H9 (cell line): ENCODE data around the gene RILP. TPM values are rescaled to one million over a fixed set of nuclear protein-coding genes. Genes with fewer than 3 reads are reported as not detected.

Source experiments
- DNase-seq: peaks from one replicate; pipeline ENCODE4 v3.0.0-alpha.2; 2017
- H2AFZ ChIP-seq: one replicate; pipeline ENCODE4 v1.6.1; 2013; ENCODE audit warnings: mild to moderate bottlenecking, low read length, control low read depth, moderate library complexity
- H2AK5ac ChIP-seq: 2 replicates; pipeline ENCODE4 v1.6.1; 2013; ENCODE audit warnings: low read length, control low read depth, mixed read lengths; ENCODE audit not compliant: insufficient read length
- H2BK120ac ChIP-seq: one replicate; pipeline ENCODE4 v1.6.1; 2013; ENCODE audit warnings: low read depth, mild to moderate bottlenecking, low read length, control low read depth, inconsistent platforms; ENCODE audit not compliant: poor library complexity, severe bottlenecking
- H2BK12ac ChIP-seq: 2 replicates; pipeline ENCODE4 v1.6.1; 2013; ENCODE audit warnings: low read length, control low read depth, mixed read lengths, low read depth; ENCODE audit not compliant: insufficient read length
- H2BK15ac ChIP-seq: 2 replicates; pipeline ENCODE4 v1.6.1; 2013; ENCODE audit warnings: low read depth, low read length, control low read depth
- H2BK20ac ChIP-seq: one replicate; pipeline ENCODE4 v1.6.1; 2013; ENCODE audit warnings: low read depth, mild to moderate bottlenecking, low read length, control low read depth, inconsistent platforms; ENCODE audit not compliant: poor library complexity, severe bottlenecking
- H2BK5ac ChIP-seq: 2 replicates; pipeline ENCODE4 v1.6.1; 2013; ENCODE audit warnings: low read length, control low read depth, mixed read lengths; ENCODE audit not compliant: insufficient read length
- H3K14ac ChIP-seq: 2 replicates; pipeline ENCODE4 v1.6.1; 2013; ENCODE audit warnings: low read length, control low read depth; ENCODE audit not compliant: insufficient read depth
- H3K18ac ChIP-seq: 2 replicates; pipeline ENCODE4 v1.6.1; 2013; ENCODE audit warnings: low read depth, mild to moderate bottlenecking, mixed read lengths, low read length, control low read depth; ENCODE audit not compliant: insufficient read length
- H3K23ac ChIP-seq: 2 replicates; pipeline ENCODE4 v1.6.1; 2013; ENCODE audit warnings: low read length, control low read depth, mixed read lengths, low read depth; ENCODE audit not compliant: insufficient read length
- H3K23me2 ChIP-seq: 2 replicates; pipeline ENCODE4 v1.6.1; 2013; ENCODE audit warnings: low read depth, mild to moderate bottlenecking, mixed read lengths, low read length, control low read depth; ENCODE audit not compliant: insufficient read length, poor library complexity, severe bottlenecking
- H3K27ac ChIP-seq: 2 replicates; pipeline ENCODE4 v1.5.1; 2013; ENCODE audit warnings: low read length, control low read depth, mixed read lengths, low read depth; ENCODE audit not compliant: insufficient read length
- H3K27me3 ChIP-seq: 2 replicates; pipeline ENCODE4 v1.6.1; 2013; ENCODE audit warnings: low read length, control low read depth, inconsistent platforms; ENCODE audit not compliant: insufficient read depth
- H3K4ac ChIP-seq: 2 replicates; pipeline ENCODE4 v1.6.1; 2013; ENCODE audit warnings: low read depth, mild to moderate bottlenecking, control low read depth, inconsistent platforms, low read length, moderate library complexity
- H3K4me1 ChIP-seq: 2 replicates; pipeline ENCODE4 v1.6.1; 2013; ENCODE audit warnings: low read length, control low read depth, inconsistent platforms; ENCODE audit not compliant: insufficient read depth
- H3K4me2 ChIP-seq: 2 replicates; pipeline ENCODE4 v1.6.1; 2013; ENCODE audit warnings: low read length, control low read depth, mixed read lengths; ENCODE audit not compliant: insufficient read length, insufficient read depth
- H3K56ac ChIP-seq: 2 replicates; pipeline ENCODE4 v1.6.1; 2013; ENCODE audit warnings: low read depth, mild to moderate bottlenecking, mixed read lengths, low read length, control low read depth; ENCODE audit not compliant: insufficient read length
- H3K79me1 ChIP-seq: 2 replicates; pipeline ENCODE4 v1.6.1; 2013; ENCODE audit warnings: low read depth, mild to moderate bottlenecking, moderate library complexity, low read length, control low read depth, inconsistent platforms; ENCODE audit not compliant: insufficient read depth, poor library complexity, severe bottlenecking
- H3K79me2 ChIP-seq: 2 replicates; pipeline ENCODE4 v1.6.1; 2013; ENCODE audit warnings: low read length, control low read depth, inconsistent platforms; ENCODE audit not compliant: insufficient read depth
- H3K9ac ChIP-seq: 2 replicates; pipeline ENCODE4 v1.6.1; 2013; ENCODE audit warnings: low read length, control low read depth, mixed read lengths; ENCODE audit not compliant: insufficient read length; ENCODE audit errors: extremely low read depth
- H3K9me3 ChIP-seq: one replicate; pipeline ENCODE4 v1.6.1; 2013; ENCODE audit warnings: low read depth, low read length, inconsistent platforms; ENCODE audit not compliant: control insufficient read depth
- H3T11ph ChIP-seq: one replicate; pipeline ENCODE4 v1.6.1; 2013; ENCODE audit warnings: mild to moderate bottlenecking, low read length, control low read depth, inconsistent platforms
- H4K20me1 ChIP-seq: one replicate; pipeline ENCODE4 v1.6.1; 2013; ENCODE audit not compliant: control insufficient read depth, insufficient read length, insufficient read depth
- H4K5ac ChIP-seq: 2 replicates; pipeline ENCODE4 v1.6.1; 2013; ENCODE audit warnings: low read depth, mild to moderate bottlenecking, mixed read lengths, low read length, control low read depth; ENCODE audit not compliant: insufficient read length
- H4K8ac ChIP-seq: replicated peaks from 2 replicates; pipeline ENCODE4 v1.6.1; 2013; ENCODE audit warnings: low read length, control low read depth, mixed read lengths, low read depth; ENCODE audit not compliant: insufficient read length
- H4K91ac ChIP-seq: 2 replicates; pipeline ENCODE4 v1.6.1; 2013; ENCODE audit warnings: low read depth, mild to moderate bottlenecking, moderate library complexity, mixed read lengths, low read length, control low read depth; ENCODE audit not compliant: insufficient read length
- H3K27ac Mint-ChIP-seq, 3 experiments: 2 replicates in 2 of 3; 3 replicates in 1 of 3; pipeline ENCODE4 v1.8.0; 2020 to 2021; ENCODE audit warnings: mixed read lengths in 3 of 3, mild to moderate bottlenecking in 1 of 3, moderate library complexity in 1 of 3
- H3K27me3 Mint-ChIP-seq: 2 replicates; pipeline ENCODE4 v1.8.0; 2021; ENCODE audit warnings: low read depth, mild to moderate bottlenecking, moderate library complexity, mixed read lengths
- H3K36me3 Mint-ChIP-seq, 3 experiments: 2 replicates in 2 of 3; 3 replicates in 1 of 3; pipeline ENCODE4 v1.8.0; 2020 to 2021; ENCODE audit warnings: low read depth in 3 of 3, mixed read lengths in 3 of 3; ENCODE audit not compliant: insufficient read depth in 1 of 3
- H3K4me1 Mint-ChIP-seq, 2 experiments: 2 replicates each; pipeline ENCODE4 v1.8.0; 2020; ENCODE audit warnings: mixed read lengths in 2 of 2
- H3K4me3 Mint-ChIP-seq, 2 experiments: 2 replicates in 1 of 2; 3 replicates in 1 of 2; pipeline ENCODE4 v1.8.0; 2020 to 2021; ENCODE audit warnings: mild to moderate bottlenecking in 2 of 2, mixed read lengths in 2 of 2, moderate library complexity in 1 of 2
- H3K9me3 Mint-ChIP-seq, 2 experiments: 2 replicates in 1 of 2; 3 replicates in 1 of 2; pipeline ENCODE4 v1.8.0; 2020; ENCODE audit warnings: mild to moderate bottlenecking in 2 of 2, mixed read lengths in 2 of 2, moderate library complexity in 1 of 2
- CTCF ChIP-seq: fragments of 200-600 bp; sonication (generic); conservative IDR thresholded peaks from 3 replicates; pipeline ENCODE4 v1.8.0; 2021; ENCODE audit warnings: antibody characterized with exemption, mild to moderate bottlenecking
- WGBS: extraction: QIAGEN DNeasy Blood & Tissue Kit; methylation state at CpG from one replicate; pipeline ENCODE4 v1.1.7; 2013; ENCODE audit warnings: missing lambda C conversion rate, low lambda C conversion rate, mixed read lengths; ENCODE audit not compliant: insufficient read length; ENCODE audit errors: extremely low coverage; 5-methylcytosine and 5-hydroxymethylcytosine counted together
- total RNA-seq: library from RNA; stranded (reverse); gene quantifications from 2 replicates; pipeline ENCODE4 v1.2.1, GENCODE V29; 2021

The RILP gene
- total RNA-seq, 1 experiment from 2014 or later: 5.4 TPM

GRCh38 chr17:1627982-1628855 lies 21.4 kb downstream of the RILP start, which contains the start of gene SLC43A2:
Gene SLC43A2 (minus strand): TSS chr17:1628834. CDS start chr17:1627874, 960 bp downstream.
- DNase-seq: peak; percentile 94
- H3K14ac ChIP-seq: peak within 1 kb of the TSS; percentile 94

More at GRCh38 chr17:1627982-1628855, 21.4 kb downstream of the RILP start, which contains the start of gene SLC43A2:
- Mint-ChIP-seq H3K27me3 (peaks cover 10% of the 10 kb centered on the region), H3K4me3 (peak within 1 kb of the TSS; percentile 89 to 92), H3K36me3 (peaks cover 0 to 5% (median 0%) of the 10 kb centered on the region in 3 experiments; a peak in 5 of 7 replicates), H3K9me3 (no peaks in the 10 kb centered on the region; a peak in 2 of 5 replicates), H3K27ac (peak within 1 kb of the TSS; percentile 96 to 98 (median 97)), H3K4me1 (peaks cover 24 to 28% of the 10 kb centered on the region in 2 experiments)
- Histone ChIP-seq H3K27me3 (no peaks in the 10 kb centered on the region), H3T11ph (no peak within 1 kb of the TSS), H2BK12ac (no peak within 1 kb of the TSS), H3K9me3 (no peaks in the 10 kb centered on the region), H3K4me2 (peak within 1 kb of the TSS; percentile 72), H3K79me1 (no peaks in the 10 kb centered on the region), H3K56ac (no peak within 1 kb of the TSS), H3K23ac (no peak within 1 kb of the TSS), H4K8ac (no peak within 1 kb of the TSS), H3K4ac (no peak within 1 kb of the TSS), H2BK120ac (no peak within 1 kb of the TSS), H3K4me1 (no peaks in the 10 kb centered on the region; the same call in 1 of the 2 replicates), H3K18ac (peak within 1 kb of the TSS; percentile 92), H2BK15ac (no peak within 1 kb of the TSS), H3K27ac (no peak within 1 kb of the TSS), H2AFZ (no peak within 1 kb of the TSS), H3K23me2 (peaks cover 17% of the 10 kb centered on the region), H4K20me1 (no peaks in the 10 kb centered on the region), H2BK5ac (no peak within 1 kb of the TSS), H2AK5ac (no peak within 1 kb of the TSS), H4K5ac (no peak within 1 kb of the TSS), H3K9ac (peak within 1 kb of the TSS; percentile 83), H2BK20ac (no peak within 1 kb of the TSS), H4K91ac (no peak within 1 kb of the TSS), H3K79me2 (no peaks in the 10 kb centered on the region)
- WGBS: no CpG with 5 or more reads among the region's 95 CpGs
- TF ChIP-seq CTCF: no peak
